GM12878 (cell line): ENCODE data around the gene EEFSEC.

Experiments
- EED ChIP-seq: sonication (generic); IDR thresholded peaks from 2 replicates; pipeline ENCODE4 v1.6.1; 2016; ENCODE audit warnings: antibody characterized with exemption, low read depth
- MTA3 ChIP-seq: IDR thresholded peaks from 2 replicates; pipeline ENCODE4 v1.6.1; 2012; ENCODE audit warnings: low read length, inconsistent platforms, borderline replicate concordance
- NRF1 ChIP-seq: conservative IDR thresholded peaks from 2 replicates; pipeline ENCODE4 v1.6.1; 2011; ENCODE audit warnings: mild to moderate bottlenecking, low read depth, low read length, improper control_type of control experiment
- POLR2A ChIP-seq: IDR thresholded peaks from 2 replicates; pipeline ENCODE4 v1.6.1; 2011; ENCODE audit warnings: low read depth, mild to moderate bottlenecking, low read length
- ZNF24 ChIP-seq: fragments of 450-650 bp; IDR thresholded peaks from 2 replicates; pipeline ENCODE4 v1.6.1; 2017; ENCODE audit warnings: antibody characterized with exemption, mild to moderate bottlenecking
- TF ChIP-seq, protein P1 (sequence below), 3 experiments: IDR thresholded peaks in 2 of 3; conservative IDR thresholded peaks in 1 of 3; 2 replicates each; pipeline ENCODE4 v1.5.1; 2011; ENCODE audit warnings: low read depth in 3 of 3, low read length in 3 of 3, mild to moderate bottlenecking in 3 of 3, control low read depth in 2 of 3, moderate library complexity in 2 of 3, inconsistent platforms in 1 of 3, mixed read lengths in 1 of 3; ENCODE audit not compliant: control insufficient read depth in 2 of 3, insufficient read depth in 1 of 3; ENCODE audit errors: extremely low read depth in 1 of 3
- TF ChIP-seq, protein P2 (sequence below): fragments of 450-650 bp; IDR thresholded peaks from 2 replicates; pipeline ENCODE4 v1.6.1; 2018; ENCODE audit warnings: borderline replicate concordance, mild to moderate bottlenecking; ENCODE audit not compliant: partially characterized antibody

DNA sequence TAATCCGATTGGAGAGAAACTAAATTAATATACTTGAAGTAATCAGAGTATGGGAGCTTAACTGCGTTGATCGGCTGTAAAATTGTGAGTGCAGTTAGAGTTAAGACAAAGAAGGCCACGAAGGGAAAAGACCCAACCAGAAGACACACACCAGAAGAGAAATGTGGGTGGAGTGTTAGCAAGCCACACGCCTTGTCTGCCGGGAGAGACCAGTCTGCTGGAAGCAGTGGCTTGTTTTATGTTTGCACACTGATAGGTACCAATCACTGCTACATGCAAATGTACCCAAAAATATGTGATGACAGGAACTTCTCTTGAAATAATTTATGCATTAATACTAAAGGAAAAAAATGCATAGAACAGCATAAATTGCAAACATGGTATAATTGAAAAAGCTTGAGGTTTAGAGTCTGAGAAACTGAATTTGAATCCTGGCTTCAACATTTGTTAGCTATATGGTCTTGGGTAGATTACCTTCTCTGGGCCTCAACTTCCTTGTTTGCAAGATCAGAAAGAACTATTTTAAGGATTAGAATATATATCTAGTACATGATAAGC, 23.1 kb downstream of the EEFSEC start:
- TF ChIP-seq, protein P1, sequence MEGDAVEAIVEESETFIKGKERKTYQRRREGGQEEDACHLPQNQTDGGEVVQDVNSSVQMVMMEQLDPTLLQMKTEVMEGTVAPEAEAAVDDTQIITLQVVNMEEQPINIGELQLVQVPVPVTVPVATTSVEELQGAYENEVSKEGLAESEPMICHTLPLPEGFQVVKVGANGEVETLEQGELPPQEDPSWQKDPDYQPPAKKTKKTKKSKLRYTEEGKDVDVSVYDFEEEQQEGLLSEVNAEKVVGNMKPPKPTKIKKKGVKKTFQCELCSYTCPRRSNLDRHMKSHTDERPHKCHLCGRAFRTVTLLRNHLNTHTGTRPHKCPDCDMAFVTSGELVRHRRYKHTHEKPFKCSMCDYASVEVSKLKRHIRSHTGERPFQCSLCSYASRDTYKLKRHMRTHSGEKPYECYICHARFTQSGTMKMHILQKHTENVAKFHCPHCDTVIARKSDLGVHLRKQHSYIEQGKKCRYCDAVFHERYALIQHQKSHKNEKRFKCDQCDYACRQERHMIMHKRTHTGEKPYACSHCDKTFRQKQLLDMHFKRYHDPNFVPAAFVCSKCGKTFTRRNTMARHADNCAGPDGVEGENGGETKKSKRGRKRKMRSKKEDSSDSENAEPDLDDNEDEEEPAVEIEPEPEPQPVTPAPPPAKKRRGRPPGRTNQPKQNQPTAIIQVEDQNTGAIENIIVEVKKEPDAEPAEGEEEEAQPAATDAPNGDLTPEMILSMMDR (IDR thresholded peaks at IDR 0.05 in 2 of 3, conservative IDR thresholded peaks at IDR 0.05 in 1 of 3; ENCODE audit: control insufficient read depth in 2 of 3, extremely low read depth in 1 of 3, insufficient read depth in 1 of 3, low read depth in 3 of 3, low read length in 3 of 3) = no peak
- TF ChIP-seq POLR2A = no peak
- no peak for TF ChIP-seq NRF1
- no peak for TF ChIP-seq EED
- TF ChIP-seq MTA3 = no peak
- TF ChIP-seq, protein P2, sequence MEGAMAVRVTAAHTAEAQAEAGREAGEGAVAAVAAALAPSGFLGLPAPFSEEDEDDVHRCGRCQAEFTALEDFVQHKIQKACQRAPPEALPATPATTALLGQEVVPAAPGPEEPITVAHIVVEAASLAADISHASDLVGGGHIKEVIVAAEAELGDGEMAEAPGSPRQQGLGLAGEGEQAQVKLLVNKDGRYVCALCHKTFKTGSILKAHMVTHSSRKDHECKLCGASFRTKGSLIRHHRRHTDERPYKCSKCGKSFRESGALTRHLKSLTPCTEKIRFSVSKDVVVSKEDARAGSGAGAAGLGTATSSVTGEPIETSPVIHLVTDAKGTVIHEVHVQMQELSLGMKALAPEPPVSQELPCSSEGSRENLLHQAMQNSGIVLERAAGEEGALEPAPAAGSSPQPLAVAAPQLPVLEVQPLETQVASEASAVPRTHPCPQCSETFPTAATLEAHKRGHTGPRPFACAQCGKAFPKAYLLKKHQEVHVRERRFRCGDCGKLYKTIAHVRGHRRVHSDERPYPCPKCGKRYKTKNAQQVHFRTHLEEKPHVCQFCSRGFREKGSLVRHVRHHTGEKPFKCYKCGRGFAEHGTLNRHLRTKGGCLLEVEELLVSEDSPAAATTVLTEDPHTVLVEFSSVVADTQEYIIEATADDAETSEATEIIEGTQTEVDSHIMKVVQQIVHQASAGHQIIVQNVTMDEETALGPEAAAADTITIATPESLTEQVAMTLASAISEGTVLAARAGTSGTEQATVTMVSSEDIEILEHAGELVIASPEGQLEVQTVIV = no peak
- no peak for TF ChIP-seq ZNF24
